Measurements from ENCODE around the gene UBL3.

DNA sequence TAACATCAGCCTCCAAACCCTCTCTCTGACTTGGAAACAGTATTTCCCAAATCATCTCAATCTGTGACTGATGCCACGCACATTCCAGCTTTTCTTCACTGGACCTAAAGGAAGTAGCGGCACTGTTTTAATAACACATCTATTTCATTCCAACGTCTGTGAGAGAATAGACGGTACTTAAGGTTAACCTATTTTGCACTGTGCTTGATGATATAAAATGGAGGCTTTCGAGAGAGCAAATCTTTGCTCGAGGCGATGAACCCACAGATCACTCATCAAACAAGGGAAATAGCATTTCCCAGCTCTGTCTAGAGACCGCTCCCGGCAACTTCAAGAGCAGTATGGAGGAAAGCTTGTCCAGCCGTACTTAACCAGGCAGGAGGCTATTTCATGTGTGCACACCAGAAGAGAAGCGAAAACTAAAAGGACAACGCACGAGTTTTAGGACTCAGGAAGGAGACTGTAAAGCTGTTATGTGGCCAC is 2.9 kb downstream of the UBL3 start:
- TF ChIP-seq, protein P1, sequence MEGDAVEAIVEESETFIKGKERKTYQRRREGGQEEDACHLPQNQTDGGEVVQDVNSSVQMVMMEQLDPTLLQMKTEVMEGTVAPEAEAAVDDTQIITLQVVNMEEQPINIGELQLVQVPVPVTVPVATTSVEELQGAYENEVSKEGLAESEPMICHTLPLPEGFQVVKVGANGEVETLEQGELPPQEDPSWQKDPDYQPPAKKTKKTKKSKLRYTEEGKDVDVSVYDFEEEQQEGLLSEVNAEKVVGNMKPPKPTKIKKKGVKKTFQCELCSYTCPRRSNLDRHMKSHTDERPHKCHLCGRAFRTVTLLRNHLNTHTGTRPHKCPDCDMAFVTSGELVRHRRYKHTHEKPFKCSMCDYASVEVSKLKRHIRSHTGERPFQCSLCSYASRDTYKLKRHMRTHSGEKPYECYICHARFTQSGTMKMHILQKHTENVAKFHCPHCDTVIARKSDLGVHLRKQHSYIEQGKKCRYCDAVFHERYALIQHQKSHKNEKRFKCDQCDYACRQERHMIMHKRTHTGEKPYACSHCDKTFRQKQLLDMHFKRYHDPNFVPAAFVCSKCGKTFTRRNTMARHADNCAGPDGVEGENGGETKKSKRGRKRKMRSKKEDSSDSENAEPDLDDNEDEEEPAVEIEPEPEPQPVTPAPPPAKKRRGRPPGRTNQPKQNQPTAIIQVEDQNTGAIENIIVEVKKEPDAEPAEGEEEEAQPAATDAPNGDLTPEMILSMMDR (conservative IDR thresholded peaks at IDR 0.05; ENCODE audit: low read depth, low read length): no peak
- TF ChIP-seq EZH2 (IDR thresholded peaks at IDR 0.05; ENCODE audit: borderline replicate concordance, low read depth, low read length, poor library complexity, severe bottlenecking): no peak

Measured in A673 (cell line).